HepG2 (cell line): ENCODE measurements around the gene CYTH1. TPM values are rescaled to one million over a fixed set of nuclear protein-coding genes. Genes with fewer than 3 reads are reported as not detected.

Experiments used
- AHDC1 ChIP-seq: sonication (generic); formaldehyde crosslinking; IDR thresholded peaks from 2 replicates; pipeline ENCODE4 v1.5.1; 2020; ENCODE audit warnings: mild to moderate bottlenecking, missing genetic modification reagents, borderline replicate concordance
- ARNT ChIP-seq: fragments of 450-650 bp; IDR thresholded peaks from 2 replicates; pipeline ENCODE4 v1.6.1; 2017
- DDIT3 ChIP-seq: sonication (generic); formaldehyde crosslinking; IDR thresholded peaks from 2 replicates; pipeline ENCODE4 v1.4.0; 2020; ENCODE audit warnings: mild to moderate bottlenecking, missing genetic modification reagents
- HOXA3 ChIP-seq: sonication (generic); formaldehyde crosslinking; IDR thresholded peaks from 2 replicates; pipeline ENCODE4 v1.5.0; 2020; ENCODE audit warnings: missing genetic modification reagents
- ISX ChIP-seq: sonication (generic); formaldehyde crosslinking; conservative IDR thresholded peaks from 2 replicates; pipeline ENCODE4 v1.5.0; 2020; ENCODE audit warnings: missing genetic modification reagents
- MTF2 ChIP-seq: sonication (generic); formaldehyde crosslinking; IDR thresholded peaks from 2 replicates; pipeline ENCODE4 v1.5.0; 2020; ENCODE audit warnings: missing genetic modification reagents, borderline replicate concordance
- POLR2A ChIP-seq, 2 experiments: IDR thresholded peaks; 2 replicates each; pipeline ENCODE4 v1.6.1; 2011; ENCODE audit warnings: low read depth in 2 of 2, low read length in 2 of 2, mild to moderate bottlenecking in 1 of 2, moderate library complexity in 1 of 2; ENCODE audit not compliant: insufficient read depth in 1 of 2
- TERF1 ChIP-seq: sonication (generic); formaldehyde crosslinking; IDR thresholded peaks from 2 replicates; pipeline ENCODE4 v1.8.0; 2022; ENCODE audit warnings: mild to moderate bottlenecking, missing genetic modification reagents, moderate library complexity
- TOPORS ChIP-seq: sonication (generic); formaldehyde crosslinking; IDR thresholded peaks from 2 replicates; pipeline ENCODE4 v1.8.0; 2023; ENCODE audit warnings: mild to moderate bottlenecking, missing genetic modification reagents
- ZBTB2 ChIP-seq: sonication (generic); formaldehyde crosslinking; IDR thresholded peaks from 2 replicates; pipeline ENCODE4 v1.8.0; 2022; ENCODE audit warnings: low read depth, missing genetic modification reagents
- ZNF207 ChIP-seq: fragments of 450-650 bp; IDR thresholded peaks from 2 replicates; pipeline ENCODE4 v1.6.1; 2016; ENCODE audit warnings: antibody characterized with exemption, borderline replicate concordance
- ZNF263 ChIP-seq: sonication (generic); formaldehyde crosslinking; IDR thresholded peaks from 2 replicates; pipeline ENCODE4 v1.4.0; 2020; ENCODE audit warnings: missing genetic modification reagents
- ZNF432 ChIP-seq: sonication (generic); formaldehyde crosslinking; IDR thresholded peaks from 2 replicates; pipeline ENCODE4 v1.5.0; 2020; ENCODE audit warnings: missing genetic modification reagents, mild to moderate bottlenecking, borderline replicate concordance
- ZNF589 ChIP-seq: sonication (generic); formaldehyde crosslinking; conservative IDR thresholded peaks from 2 replicates; pipeline ENCODE4 v1.8.0; 2022; ENCODE audit warnings: mild to moderate bottlenecking, moderate library complexity, missing genetic modification reagents
- ZNF687 ChIP-seq: sonication (generic); formaldehyde crosslinking; IDR thresholded peaks from 2 replicates; pipeline ENCODE4 v1.5.1; 2020; ENCODE audit warnings: mild to moderate bottlenecking, missing genetic modification reagents, moderate library complexity
- ZNF747 ChIP-seq: sonication (generic); formaldehyde crosslinking; IDR thresholded peaks from 2 replicates; pipeline ENCODE4 v1.8.1; 2023; ENCODE audit warnings: missing genetic modification reagents, mild to moderate bottlenecking, borderline replicate concordance
- ZNF788 ChIP-seq: sonication (generic); formaldehyde crosslinking; IDR thresholded peaks from 2 replicates; pipeline ENCODE4 v1.5.0; 2020; ENCODE audit warnings: mild to moderate bottlenecking, missing genetic modification reagents, borderline replicate concordance
- polyA plus RNA-seq, 8 experiments: library from polyadenylated mRNA; depleted of rRNA in 3 of 8; stranded (reverse) in 7 of 8; unstranded in 1 of 8; fragments of >200 nt; fragmentation: Illumina TruSeq in 4 of 8; extraction: Trizol in 4 of 8; gene quantifications; 2 replicates each; pipeline versions ENCODE4 v1.2.1 to v1.2.3, GENCODE V29; 2011 to 2016; ENCODE audit warnings: low read depth in 4 of 8, missing spikeins in 1 of 8, mixed read lengths in 1 of 8; ENCODE audit not compliant: insufficient read depth in 1 of 8
- total RNA-seq, 5 experiments: library from RNA; depleted of rRNA; stranded (reverse); fragments of >200 nt; fragmentation: Illumina TruSeq; extraction: Trizol; gene quantifications; 2 replicates each; pipeline ENCODE4 v1.2.3, GENCODE V29; 2016; ENCODE audit warnings: low read depth in 1 of 5

Gene CYTH1
- total and polyA plus RNA-seq, 2 of the 13 experiments (the other 11 are each of a cell fraction or from before 2014, with no cell fraction given) = 20.1 to 48.9 TPM

GRCh38 chr17:78650093-78650715 is 131.9 kb downstream of the CYTH1 start (continued):
- TF ChIP-seq AHDC1 = peak; percentile 94
- no peak for TF ChIP-seq ZBTB2 (CRISPR knock-in tag)
- TF ChIP-seq DDIT3 (CRISPR knock-in tag) = no peak
- TF ChIP-seq MTF2 = no peak
- peak; percentile 93; the same call in 1 of the 2 replicates for TF ChIP-seq ZNF747 (CRISPR knock-in tag)
- TF ChIP-seq ZNF263 (CRISPR knock-in tag) = peak; percentile 96
- TF ChIP-seq ZNF687 (CRISPR knock-in tag) = peak; percentile 78
- TF ChIP-seq HOXA3 (CRISPR knock-in tag) = peak; percentile 94
- TF ChIP-seq ZNF432 (CRISPR knock-in tag) = no peak
- TF ChIP-seq ZNF788 (CRISPR knock-in tag) = peak; percentile 99; the same call in 1 of the 2 replicates
- TF ChIP-seq ISX (CRISPR knock-in tag) = no peak
- no peak for TF ChIP-seq POLR2A (IDR thresholded peaks at IDR 0.05; ENCODE audit: insufficient read depth in 1 of 2, low read depth in 2 of 2, low read length in 2 of 2)
- TF ChIP-seq TERF1 (CRISPR knock-in tag) = no peak
- no peak for TF ChIP-seq ARNT
- TF ChIP-seq ZNF207 = no peak
- TF ChIP-seq ZNF589 (CRISPR knock-in tag) = peak; percentile 54; the same call in 1 of the 2 replicates
- TF ChIP-seq TOPORS = no peak
